ENCODE results near the gene GRM6. TPM values are rescaled to one million over a fixed set of nuclear protein-coding genes. Genes with fewer than 3 reads are reported as not detected.

GRM6 gene
- total RNA-seq, 4 donors from 2014 or later: not detected

DNA sequence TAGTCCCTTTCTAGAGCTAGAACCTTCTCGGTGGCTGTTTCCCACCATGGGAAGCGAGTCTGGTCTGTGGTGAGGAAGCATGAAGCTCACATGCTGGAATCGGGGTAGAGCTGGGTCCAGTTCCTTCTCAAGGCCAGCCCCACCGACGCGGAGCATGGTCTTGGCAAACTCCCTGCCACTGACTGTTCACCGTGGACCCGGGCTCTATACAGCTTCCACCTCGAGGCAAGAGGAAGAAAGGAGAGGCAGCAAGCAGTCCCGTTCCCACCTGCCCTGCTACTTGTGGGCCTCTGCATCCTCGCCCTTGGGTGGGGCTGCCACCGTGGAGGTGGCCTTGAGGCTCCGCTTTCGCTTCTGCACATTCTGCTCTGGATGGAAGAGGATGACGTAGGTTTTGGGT lies 13.7 kb downstream of the GRM6 start:
- 100% methylated on average over 9 of the region's 15 CpGs; no CpG with 5 or more reads in 1 of the 2 donors for WGBS, 2 donors (ENCODE audit: low coverage in 1 of 2)
- no peak for TF ChIP-seq POLR2AphosphoS5 (IDR thresholded peaks at IDR 0.05)

DNA sequence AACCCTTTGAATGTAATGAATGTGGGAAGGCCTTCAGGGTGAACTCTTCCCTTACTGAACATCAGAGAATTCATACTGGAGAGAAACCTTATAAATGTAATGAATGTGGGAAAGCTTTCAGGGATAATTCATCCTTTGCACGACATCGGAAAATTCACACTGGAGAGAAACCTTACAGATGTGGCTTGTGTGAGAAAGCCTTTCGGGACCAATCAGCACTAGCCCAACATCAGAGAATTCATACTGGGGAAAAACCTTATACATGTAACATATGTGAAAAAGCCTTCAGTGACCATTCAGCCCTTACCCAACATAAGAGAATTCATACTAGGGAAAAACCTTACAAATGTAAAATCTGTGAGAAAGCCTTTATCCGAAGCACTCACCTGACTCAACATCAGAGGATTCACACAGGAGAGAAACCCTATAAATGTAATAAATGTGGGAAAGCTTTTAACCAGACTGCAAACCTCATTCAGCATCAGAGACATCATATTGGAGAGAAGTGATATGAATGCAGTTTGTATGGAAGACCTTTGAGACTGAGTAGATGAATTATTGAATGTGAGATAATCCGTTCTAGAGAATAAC lies 29.6 kb downstream of the GRM6 start:
- no peak overlapping the region for H3K4me3 ChIP-seq
- no peak for ATAC-seq
- peaks cover 9 to 100% (median 10%) of the 10 kb centered on the region in 3 donors for H3K9me3 ChIP-seq
- no peak overlapping the region for H3K27ac ChIP-seq
- H3K36me3 ChIP-seq: peaks cover 0 to 72% of the 10 kb centered on the region in 2 donors
- 96 to 98% methylated on average over 3 to 5 of the region's 5 CpGs for WGBS, 2 donors (ENCODE audit: low coverage in 1 of 2)
- no peaks in the 10 kb centered on the region for H3K4me1 ChIP-seq
- no peaks in the 10 kb centered on the region for H3K27me3 ChIP-seq
- TF ChIP-seq EP300 (IDR thresholded peaks at IDR 0.05): no peak

More for the DNA sequence above, 13.7 kb downstream of the GRM6 start:
- no peaks in the 10 kb centered on the region for H3K4me1 ChIP-seq
- no peak overlapping the region for H3K4me3 ChIP-seq
- no peak for ATAC-seq
- no peaks in the 10 kb centered on the region for H3K27me3 ChIP-seq
- no peak overlapping the region for H3K27ac ChIP-seq
- peaks cover 0 to 26% of the 10 kb centered on the region in 2 donors for H3K36me3 ChIP-seq
- H3K9me3 ChIP-seq: peaks cover 0 to 100% (median 2%) of the 10 kb centered on the region in 3 donors

DNA sequence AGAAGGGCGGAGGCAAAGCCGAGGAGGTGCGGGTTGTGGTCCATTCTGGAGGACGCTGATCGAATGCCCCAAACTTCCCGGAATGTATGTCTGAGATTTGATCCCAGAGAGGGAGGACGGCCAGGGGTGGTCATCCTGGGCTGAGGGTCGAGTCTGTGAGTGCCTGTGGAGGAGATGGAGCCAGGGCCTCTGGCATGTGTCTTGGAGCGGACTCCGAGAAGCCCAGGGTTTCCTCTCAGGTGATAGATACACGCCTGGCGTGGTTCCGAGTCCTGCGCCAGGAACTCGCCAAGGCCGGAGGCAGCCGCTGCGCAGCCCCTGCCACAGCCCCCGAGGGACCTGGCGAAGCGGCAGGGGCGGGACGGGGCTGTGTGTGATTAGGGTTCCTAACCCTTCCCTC lies 53.8 kb downstream of the GRM6 start:
- no peak for ATAC-seq
- no peak for TF ChIP-seq POLR2AphosphoS5 (IDR thresholded peaks at IDR 0.05)
- TF ChIP-seq POLR2A (IDR thresholded peaks at IDR 0.05): no peak
- no peak for TF ChIP-seq EP300 (IDR thresholded peaks at IDR 0.05)
- TF ChIP-seq, protein P1, sequence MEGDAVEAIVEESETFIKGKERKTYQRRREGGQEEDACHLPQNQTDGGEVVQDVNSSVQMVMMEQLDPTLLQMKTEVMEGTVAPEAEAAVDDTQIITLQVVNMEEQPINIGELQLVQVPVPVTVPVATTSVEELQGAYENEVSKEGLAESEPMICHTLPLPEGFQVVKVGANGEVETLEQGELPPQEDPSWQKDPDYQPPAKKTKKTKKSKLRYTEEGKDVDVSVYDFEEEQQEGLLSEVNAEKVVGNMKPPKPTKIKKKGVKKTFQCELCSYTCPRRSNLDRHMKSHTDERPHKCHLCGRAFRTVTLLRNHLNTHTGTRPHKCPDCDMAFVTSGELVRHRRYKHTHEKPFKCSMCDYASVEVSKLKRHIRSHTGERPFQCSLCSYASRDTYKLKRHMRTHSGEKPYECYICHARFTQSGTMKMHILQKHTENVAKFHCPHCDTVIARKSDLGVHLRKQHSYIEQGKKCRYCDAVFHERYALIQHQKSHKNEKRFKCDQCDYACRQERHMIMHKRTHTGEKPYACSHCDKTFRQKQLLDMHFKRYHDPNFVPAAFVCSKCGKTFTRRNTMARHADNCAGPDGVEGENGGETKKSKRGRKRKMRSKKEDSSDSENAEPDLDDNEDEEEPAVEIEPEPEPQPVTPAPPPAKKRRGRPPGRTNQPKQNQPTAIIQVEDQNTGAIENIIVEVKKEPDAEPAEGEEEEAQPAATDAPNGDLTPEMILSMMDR (IDR thresholded peaks at IDR 0.05): no peak
- peak overlapping the region in 3 of 4 donors; percentile 85 to 95 (median 86) for H3K27ac ChIP-seq
- peak overlapping the region; percentile 35 to 61 for H3K4me3 ChIP-seq
- 3% methylated on average over 8 of the region's 23 CpGs; no CpG with 5 or more reads in 1 of the 2 donors for WGBS, 2 donors (ENCODE audit: low coverage in 1 of 2)
- peaks cover 0 to 48% (median 2%) of the 10 kb centered on the region in 3 donors for H3K9me3 ChIP-seq
- peaks cover 0 to 55% of the 10 kb centered on the region in 2 donors for H3K36me3 ChIP-seq
- H3K27me3 ChIP-seq: no peaks in the 10 kb centered on the region
- H3K4me1 ChIP-seq: peaks cover 0 to 23% (median 4%) of the 10 kb centered on the region in 3 donors

DNA sequence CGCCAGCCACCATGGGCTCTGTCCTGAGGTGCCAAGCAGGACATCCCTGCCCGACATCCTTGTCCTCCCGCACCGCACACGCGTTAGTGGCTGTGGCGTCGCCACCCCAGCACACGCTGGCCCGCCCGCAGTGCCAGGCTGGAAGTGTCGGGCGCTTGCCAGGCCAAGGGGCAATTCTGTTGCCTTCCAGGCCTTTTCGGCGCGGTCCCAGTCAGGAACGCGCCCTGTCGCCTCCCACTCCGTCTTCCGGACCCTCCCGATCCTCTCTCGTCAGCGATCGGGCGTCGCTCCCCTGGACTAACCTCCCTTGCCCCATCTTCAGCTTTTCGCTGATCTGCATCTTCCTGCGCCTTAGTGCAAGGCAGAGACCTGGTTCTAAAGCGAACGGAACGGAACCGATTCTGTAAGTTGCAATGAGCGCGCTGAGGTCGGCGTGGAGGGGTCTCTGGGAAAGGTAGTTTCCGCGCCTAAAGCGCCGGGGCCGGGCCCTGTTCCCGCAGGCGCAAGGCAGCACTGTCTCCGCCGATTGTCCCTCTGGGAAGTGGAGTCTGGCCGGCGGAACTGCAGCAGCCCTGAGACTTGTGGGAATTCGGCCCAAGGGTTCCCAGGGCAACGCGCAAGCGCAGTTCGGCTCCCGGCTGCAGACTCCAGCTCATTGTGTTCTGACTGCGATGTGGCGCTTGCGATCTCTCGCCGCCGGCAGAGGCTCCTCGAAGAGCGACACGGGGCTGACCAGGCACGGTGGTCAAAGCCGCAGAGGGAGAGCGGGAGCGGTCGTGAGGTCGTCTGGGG lies 54.4 kb downstream of the GRM6 start, which contains the start of gene ZNF454:
Gene ZNF454, plus strand, starts transcription at position 630 of the 792 bp plus-strand sequence. CDS start 1,594 bp downstream, outside the sequence.
- no peak for TF ChIP-seq EP300 (IDR thresholded peaks at IDR 0.05)
- TF ChIP-seq, protein P1 (IDR thresholded peaks at IDR 0.05): peak in 1 of 4 experiments; percentile 8
- TF ChIP-seq POLR2A (IDR thresholded peaks at IDR 0.05): no peak
- TF ChIP-seq POLR2AphosphoS5 (IDR thresholded peaks at IDR 0.05): peak; percentile 48
- Histone ChIP-seq H3K4me3 (peak within 1 kb of the TSS; percentile 35 to 61), H3K27me3 (no peaks in the 10 kb centered on the region), H3K9me3 (peaks cover 0 to 49% (median 2%) of the 10 kb centered on the region in 3 donors), H3K27ac (peak within 1 kb of the TSS in 3 of 4 donors; percentile 85 to 95 (median 86)), H3K36me3 (peaks cover 0 to 55% of the 10 kb centered on the region in 2 donors), H3K4me1 (peaks cover 0 to 23% (median 4%) of the 10 kb centered on the region in 3 donors)
- WGBS, 2 donors (ENCODE audit: low coverage in 1 of 2): 0% methylated on average over 1 of the region's 69 CpGs
- peak; percentile 97 for ATAC-seq

DNA sequence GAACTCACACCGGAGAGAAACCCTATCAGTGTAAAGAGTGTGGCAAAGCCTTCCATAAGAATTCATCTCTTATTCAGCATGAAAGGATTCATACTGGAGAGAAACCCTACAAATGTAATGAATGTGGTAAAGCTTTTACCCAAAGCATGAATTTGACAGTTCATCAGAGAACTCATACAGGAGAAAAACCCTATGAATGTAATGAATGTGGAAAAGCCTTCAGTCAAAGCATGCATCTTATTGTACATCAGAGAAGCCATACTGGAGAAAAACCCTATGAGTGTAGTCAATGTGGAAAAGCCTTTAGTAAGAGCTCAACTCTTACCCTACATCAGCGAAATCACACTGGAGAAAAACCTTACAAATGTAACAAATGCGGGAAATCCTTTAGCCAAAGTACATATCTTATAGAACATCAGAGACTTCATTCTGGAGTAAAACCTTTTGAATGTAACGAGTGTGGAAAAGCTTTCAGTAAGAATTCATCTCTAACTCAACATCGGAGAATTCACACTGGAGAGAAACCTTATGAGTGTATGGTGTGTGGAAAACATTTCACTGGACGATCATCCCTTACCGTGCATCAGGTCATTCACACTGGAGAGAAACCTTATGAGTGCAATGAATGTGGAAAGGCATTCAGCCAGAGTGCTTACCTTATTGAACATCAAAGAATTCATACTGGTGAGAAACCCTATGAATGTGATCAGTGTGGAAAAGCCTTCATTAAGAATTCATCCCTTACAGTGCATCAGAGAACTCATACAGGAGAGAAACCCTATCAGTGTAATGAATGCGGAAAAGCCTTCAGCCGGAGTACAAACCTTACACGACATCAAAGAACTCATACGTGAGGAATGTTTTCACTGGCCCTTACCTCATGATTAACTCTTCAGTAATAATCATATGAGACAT lies 63.0 kb downstream of the GRM6 start:
- TF ChIP-seq POLR2A (IDR thresholded peaks at IDR 0.05): no peak
- 86 to 93% methylated on average over 10 to 11 of the region's 11 CpGs for WGBS, 2 donors (ENCODE audit: low coverage in 1 of 2)
- no peak overlapping the region for H3K4me3 ChIP-seq

More for the DNA sequence above, 63.0 kb downstream of the GRM6 start:
- Histone ChIP-seq H3K27me3 (no peaks in the 10 kb centered on the region), H3K4me1 (no peaks in the 10 kb centered on the region), H3K9me3 (peaks cover 9 to 100% (median 13%) of the 10 kb centered on the region in 3 donors), H3K27ac (no peak overlapping the region), H3K36me3 (peaks cover 7 to 95% of the 10 kb centered on the region in 2 donors)
- no peak for ATAC-seq

Other genes starting within 250 kb of the GRM6 start
- 10 to 100 TPM; 12.4 to 21.0 (median 18.4) TPM for gene ZNF354B, start 135.4 kb downstream of the GRM6 start, total RNA-seq
- 10 to 100 TPM in 1 of 4 donors, 1 to 10 TPM in 3; 1.9 to 12.8 (median 3.4) TPM for gene ZFP2, start 99.4 kb downstream of the GRM6 start, total RNA-seq
- 1 to 10 TPM; 1.3 to 5.1 (median 3.1) TPM for gene ZNF454, start 54.1 kb downstream of the GRM6 start, total RNA-seq
- gene ZNF879, start 28.5 kb upstream of the GRM6 start, total RNA-seq: 1 to 10 TPM; 3.9 to 8.6 (median 5.8) TPM
- 10 to 100 TPM in 1 of 4 donors, 1 to 10 TPM in 3; 5.3 to 14.8 (median 6.9) TPM for gene ZNF354C, start 65.1 kb upstream of the GRM6 start, total RNA-seq

All from gastroesophageal sphincter (tissue), 4 donors.